RWPE1 (cell line): Measurements from ENCODE around the gene NAIF1.

Source experiments
- CTCF ChIA-PET: fragments of 350-600 bp; sonication (Branson Sonifier 250); formaldehyde crosslinking; extraction: SDS; loops from one replicate; lab custom pipeline; 2021; lab: Yijun Ruan, JAX
- POLR2A ChIA-PET: fragments of 400-600 bp; formaldehyde crosslinking; extraction: SDS; loops from one replicate; lab custom pipeline; 2020; ENCODE audit warnings: antibody characterized with exemption; ENCODE audit not compliant: low non-redundant PET; lab: Yijun Ruan, JAX
- DNase-seq: peaks from one replicate; pipeline ENCODE4 v3.0.0; 2012; ENCODE audit warnings: low spot score
- H3K27ac ChIP-seq: fragments of 450-650 bp; 2 replicates; pipeline ENCODE4 v1.5.1; 2017
- CTCF ChIP-seq: fragments of 450-650 bp; conservative IDR thresholded peaks from 2 replicates; pipeline ENCODE4 v1.5.1; 2017; ENCODE audit warnings: low read depth, mild to moderate bottlenecking

The NAIF1 gene

GRCh38 chr9:128098297-128099230 is 31.4 kb upstream of the NAIF1 start:
- peak; percentile 99 for DNase-seq
- H3K27ac ChIP-seq = peak overlapping the region; percentile 88
- ChIA-PET POLR2A (interaction anchor here (0.6 to 0.7 kb wide), 3 partner anchors 128 to 487 kb away, joined by 3 read pairs; no protein-coding TSS in a partner anchor), CTCF (interaction anchor here (1.3 to 7.9 kb wide), 2 partner anchors 14 to 17 kb away, joined by 3 to 55 read pairs; no protein-coding TSS in a partner anchor)
- no peak for TF ChIP-seq CTCF

DNA sequence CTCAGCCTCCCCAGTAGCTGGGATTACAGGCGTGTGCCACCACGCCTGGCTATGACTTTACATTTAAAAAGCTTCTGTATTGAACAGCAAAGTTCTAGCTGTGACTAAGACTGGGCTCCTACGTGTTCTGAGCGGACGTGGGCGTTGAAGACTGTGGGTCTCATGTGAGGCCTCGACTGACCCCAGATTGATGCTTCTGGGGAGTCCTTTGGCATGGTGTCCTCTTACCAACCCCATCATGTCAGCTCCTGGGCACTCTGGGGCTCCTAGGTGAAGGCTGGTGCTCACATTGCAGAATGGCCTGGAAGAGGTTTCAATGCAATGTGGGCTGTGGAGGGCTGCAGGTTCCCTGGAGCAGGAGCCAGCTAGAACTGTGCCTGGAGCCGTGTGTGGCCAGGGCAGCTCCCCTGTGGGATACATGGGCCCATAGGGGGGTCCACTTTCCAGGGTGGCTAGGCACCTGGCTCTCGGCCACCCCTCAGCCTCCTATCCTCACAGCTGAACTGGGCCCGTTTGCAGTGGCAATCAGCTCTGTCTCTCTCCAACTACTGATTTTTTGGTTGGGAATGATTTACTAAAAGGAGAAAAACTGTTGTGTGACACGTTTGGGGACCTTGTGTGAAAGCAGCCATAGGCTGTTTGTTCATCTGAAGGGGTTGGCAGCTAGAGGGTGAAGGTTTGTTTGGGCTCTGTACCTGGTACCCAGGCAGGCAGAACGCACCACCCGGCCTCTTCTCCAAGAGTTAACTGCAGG is 30.6 kb upstream of the NAIF1 start:
- no peak for TF ChIP-seq CTCF
- CTCF ChIA-PET = interaction anchor here (1.3 to 7.9 kb wide), 2 partner anchors 13 to 18 kb away, joined by 3 to 55 read pairs; no protein-coding TSS in a partner anchor
- no peak for DNase-seq
- H3K27ac ChIP-seq = peak overlapping the region; percentile 88
- POLR2A ChIA-PET = interaction anchor here (0.6 kb wide), 1 partner anchor 128 kb away, joined by 3 read pairs; no protein-coding TSS in a partner anchor

- TF ChIP-seq CTCF = no peak
- H3K27ac ChIP-seq = peak overlapping the region; percentile 88
- no peak for DNase-seq
- POLR2A ChIA-PET = no interaction called here
- CTCF ChIA-PET = interaction anchor here (1.3 to 7.9 kb wide), 2 partner anchors 12 to 18 kb away, joined by 3 to 55 read pairs; no protein-coding TSS in a partner anchor
Observed at GRCh38 chr9:128096616-128097536, 29.8 kb upstream of the NAIF1 start.

DNA sequence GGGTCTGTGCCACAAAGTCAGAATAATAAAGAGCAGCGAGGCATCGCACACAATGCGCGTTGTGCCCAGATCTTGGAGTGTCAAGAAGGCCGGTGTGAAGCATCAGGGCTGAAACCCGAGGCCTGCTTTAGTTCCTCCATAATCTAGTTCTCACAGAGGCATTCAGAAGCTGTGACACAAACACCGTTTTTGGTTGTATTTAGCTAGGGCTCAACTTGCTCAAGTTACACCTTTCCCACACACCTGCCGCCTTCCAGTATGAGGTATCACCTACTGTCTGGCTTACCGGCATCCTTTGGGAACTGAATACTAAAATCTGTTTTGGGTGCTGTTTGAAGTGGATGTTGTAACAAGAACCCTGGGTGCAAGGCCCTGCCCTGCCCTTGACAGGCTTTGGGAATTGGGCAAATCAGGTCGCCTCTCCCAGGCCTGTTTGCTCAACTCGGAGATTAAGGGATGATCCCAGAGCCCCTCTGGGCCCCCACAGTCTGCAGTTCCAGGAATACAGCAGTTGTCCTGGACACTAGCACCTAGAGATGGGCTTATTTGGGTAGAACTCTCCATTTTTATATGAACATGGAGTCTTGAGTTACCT is 27.9 kb upstream of the NAIF1 start:
- ChIA-PET CTCF (interaction anchor here (1.3 to 1.5 kb wide), 2 partner anchors 23 to 30 kb away, joined by 5 to 9 read pairs; no protein-coding TSS in a partner anchor), POLR2A (interaction anchor here (0.6 kb wide), 1 partner anchor 30 kb away, joined by 7 read pairs; no protein-coding TSS in a partner anchor)
- no peak for TF ChIP-seq CTCF
- DNase-seq = no peak
- H3K27ac ChIP-seq = peak overlapping the region; percentile 98

DNA sequence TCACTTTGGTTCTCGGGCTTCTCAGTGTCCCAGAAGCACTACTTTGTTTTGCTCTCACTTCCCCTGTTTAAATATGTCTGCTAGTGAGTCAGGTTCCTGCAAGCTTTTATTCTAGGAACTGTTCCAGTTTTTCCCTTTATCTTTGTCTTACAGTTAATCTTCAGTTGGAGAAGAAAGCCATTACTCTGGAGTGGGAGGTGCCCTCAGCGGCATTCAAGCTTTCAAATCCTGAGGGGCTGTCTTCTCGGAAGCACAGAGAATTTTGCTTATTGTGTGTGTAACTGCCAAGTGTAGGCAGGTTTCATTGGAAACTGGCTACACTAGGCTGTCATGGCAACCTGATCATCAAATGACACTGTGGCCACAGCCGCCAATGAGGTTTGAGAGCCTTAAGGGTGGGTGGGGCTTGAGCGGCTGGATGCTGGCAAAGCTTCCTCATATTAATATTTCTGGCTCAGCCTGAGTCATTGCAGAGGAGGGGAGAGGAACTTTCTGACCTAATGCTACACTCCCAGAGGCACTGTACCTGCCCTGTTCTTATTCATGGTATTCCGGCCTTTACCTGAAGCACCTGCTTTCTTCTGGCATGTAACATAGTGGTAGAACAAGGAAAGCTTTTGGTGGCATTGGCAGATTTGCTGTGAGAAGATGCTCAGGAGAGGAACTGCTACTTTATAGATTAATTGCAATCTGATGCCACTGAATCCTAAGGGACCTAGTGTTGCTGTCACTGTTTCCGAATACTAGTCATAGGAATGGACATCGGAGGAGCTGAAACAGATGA is 27.2 kb upstream of the NAIF1 start:
- peak; percentile 99 for DNase-seq
- ChIA-PET CTCF (interaction anchor here (0.7 to 1.5 kb wide), 4 partner anchors 23 to 152 kb away, joined by 3 to 9 read pairs (median 4); no protein-coding TSS in a partner anchor), POLR2A (interaction anchor here (0.6 kb wide), 1 partner anchor 30 kb away, joined by 7 read pairs; no protein-coding TSS in a partner anchor)

More for the DNA sequence above, 27.2 kb upstream of the NAIF1 start:
- peak overlapping the region; percentile 98 for H3K27ac ChIP-seq
- TF ChIP-seq CTCF = no peak
